HG03571 (cell line): Measurements from ENCODE around the gene TASP1.

Source experiments
- ATAC-seq: cut with Tn5 transposase; IDR thresholded peaks from one replicate; pipeline ENCODE4 v1.9.1; 2021; ENCODE audit not compliant: unreplicated experiment

TASP1 gene

GRCh38 chr20:13574071-13574470 is 64.7 kb downstream of the TASP1 start:
- ATAC-seq = no peak

DNA sequence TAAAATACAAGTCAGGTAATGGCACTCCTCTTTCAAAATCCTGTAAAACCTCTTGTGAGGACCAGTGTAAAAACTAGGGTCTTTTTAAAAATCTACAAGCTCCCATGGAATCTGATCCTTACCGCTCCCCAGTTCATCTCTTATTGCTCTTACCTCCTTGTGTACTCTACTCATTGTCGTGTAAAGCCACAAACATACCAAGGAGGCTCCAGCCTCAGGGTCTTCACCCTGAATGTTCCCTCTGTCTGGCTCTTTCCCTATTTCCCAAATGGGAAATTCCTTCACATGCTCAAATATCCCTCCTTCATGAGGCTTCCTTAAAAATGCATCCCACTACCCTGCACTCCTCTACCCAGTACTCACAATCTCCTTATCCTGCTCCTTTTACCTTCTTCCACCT is 67.1 kb downstream of the TASP1 start:
- ATAC-seq = no peak

DNA sequence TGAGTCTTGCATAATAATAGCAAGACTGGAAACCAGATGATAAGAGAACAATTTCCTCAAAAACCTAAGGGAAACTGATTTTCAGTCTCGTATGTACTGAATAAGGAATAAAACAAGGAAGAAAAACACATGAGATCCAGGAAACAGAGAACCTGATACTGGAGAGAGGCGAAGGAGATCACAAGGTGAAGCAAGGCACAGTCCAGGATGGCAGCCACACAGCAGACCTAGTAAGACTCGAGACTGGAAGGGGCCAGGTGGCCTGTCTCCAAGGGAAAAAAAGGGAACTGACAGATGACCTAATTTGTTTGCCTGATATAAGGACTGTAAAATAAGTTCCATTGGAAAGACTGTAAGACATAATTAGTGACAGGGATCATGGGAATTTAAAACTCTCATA is 71.1 kb downstream of the TASP1 start:
- ATAC-seq = no peak

DNA sequence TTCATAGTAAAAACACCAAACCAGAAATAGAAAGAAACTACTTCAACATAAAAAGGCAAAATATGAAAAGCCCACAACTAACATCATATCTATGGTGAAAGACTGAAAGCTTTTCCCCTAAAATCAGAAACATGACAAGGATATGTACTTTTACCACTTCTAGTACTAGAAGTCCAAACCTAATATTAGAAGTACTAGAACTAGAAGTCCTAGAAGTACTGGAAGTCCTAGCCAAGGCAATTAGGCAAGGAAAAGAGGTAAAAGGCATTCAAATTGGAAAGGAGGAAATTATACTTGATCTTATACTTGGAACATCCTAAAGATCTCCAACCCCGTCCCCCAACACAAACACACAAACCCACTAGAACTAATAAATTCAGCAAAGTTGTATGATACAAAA is 74.9 kb downstream of the TASP1 start:
- no peak for ATAC-seq

DNA sequence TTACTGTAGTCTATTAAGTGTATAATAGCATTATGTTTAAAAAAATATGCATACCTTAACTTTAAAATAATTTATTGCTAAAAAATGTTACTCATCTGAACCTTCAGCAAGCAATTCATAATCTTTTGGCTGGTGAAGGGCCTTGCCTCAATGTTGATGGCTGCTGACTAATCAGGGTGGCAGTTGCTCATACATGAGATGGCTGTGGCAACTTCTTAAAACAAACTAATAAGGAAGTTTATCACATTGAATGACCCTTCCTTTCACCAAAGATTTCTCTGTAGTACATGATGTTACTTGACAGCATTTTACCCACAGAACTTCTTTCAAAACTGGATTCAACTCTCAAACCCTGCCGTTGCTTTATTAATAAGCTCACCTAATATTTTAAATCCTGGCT is 84.0 kb downstream of the TASP1 start:
- no peak for ATAC-seq

GRCh38 chr20:13554076-13554475 is 84.7 kb downstream of the TASP1 start:
- no peak for ATAC-seq

DNA sequence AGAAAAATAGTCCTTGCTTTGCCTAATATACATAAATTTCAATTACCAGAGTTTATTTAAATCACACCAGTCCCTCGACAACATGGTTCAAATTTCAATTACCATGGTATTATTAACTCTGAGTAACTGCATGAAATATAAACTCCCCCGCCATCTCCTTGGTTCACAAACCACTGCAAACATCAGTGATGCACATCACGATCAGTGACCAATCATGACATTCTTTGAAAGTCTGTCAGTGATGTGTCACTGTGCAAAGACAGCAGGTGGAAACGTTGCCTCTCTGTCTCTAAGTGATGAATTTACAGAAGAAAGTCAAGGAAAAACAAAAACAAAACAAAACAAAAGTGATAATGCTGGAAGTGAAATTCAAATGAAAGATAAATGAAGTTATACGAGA is 86.7 kb downstream of the TASP1 start:
- ATAC-seq = no peak

DNA sequence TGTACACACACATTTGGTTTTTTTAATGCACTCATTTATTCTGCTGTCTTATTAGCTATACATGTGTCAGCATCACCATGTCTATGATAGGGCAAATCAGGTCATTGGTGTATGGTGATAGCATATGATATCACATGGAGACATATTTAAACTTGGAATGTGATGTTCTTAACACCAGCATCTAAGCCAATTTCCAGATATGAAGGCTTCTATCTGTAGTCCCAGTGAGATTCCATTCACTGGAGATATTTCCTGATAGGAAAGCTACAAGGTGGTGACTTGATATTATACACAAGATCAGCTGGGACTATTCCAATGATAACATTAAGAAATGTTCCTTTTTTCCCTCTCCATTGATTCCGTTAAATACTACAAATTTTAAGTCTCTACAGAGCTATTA is 89.3 kb downstream of the TASP1 start:
- no peak for ATAC-seq

DNA sequence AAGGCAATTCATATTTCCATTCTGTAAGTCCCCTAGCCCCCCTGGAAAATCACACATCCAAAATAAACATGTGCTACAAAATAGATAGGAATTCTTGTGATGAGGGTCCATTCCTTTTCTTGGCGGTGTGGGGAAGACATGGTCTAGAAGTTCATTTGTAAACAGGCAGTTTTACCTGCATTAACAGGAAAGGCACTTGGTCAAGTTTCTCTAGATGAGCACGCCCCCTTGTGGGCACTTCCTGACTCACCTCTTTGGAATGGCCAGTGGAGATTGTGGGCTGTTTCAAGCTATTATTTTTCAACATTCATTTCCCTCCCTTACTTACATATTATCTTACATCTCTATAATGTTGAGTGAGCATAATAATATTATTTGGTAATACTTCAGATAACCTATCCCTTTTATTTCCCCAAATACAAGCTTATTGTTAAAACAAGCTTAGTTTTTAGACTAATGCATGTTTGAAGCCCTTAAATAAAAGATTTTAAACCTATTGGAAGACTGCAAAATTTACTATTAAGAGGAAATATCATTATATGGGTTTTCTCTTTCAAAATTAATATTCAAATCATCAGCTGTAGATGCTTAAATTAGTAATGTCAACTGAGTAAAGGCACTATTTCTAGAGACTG is 92.1 kb downstream of the TASP1 start:
- peak; percentile 79 for ATAC-seq

DNA sequence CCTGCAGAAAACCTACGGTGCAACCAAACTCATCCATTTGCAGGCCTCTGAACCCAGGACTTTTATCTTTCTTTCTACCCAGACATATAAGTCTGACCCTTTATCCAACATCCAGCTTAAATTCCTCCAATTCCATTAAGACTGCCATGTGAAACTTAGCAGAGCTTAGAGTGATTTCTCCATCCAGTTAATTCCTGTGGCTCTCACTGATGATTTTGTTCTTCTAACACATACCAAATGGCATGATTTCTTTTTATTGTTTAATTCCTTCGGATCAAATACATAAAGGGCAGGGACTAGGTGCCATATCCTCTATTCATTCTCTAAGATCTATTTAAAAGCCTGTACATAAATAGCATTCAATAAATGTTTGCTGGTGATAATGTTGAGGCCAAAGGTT is 92.9 kb downstream of the TASP1 start:
- ATAC-seq = no peak

DNA sequence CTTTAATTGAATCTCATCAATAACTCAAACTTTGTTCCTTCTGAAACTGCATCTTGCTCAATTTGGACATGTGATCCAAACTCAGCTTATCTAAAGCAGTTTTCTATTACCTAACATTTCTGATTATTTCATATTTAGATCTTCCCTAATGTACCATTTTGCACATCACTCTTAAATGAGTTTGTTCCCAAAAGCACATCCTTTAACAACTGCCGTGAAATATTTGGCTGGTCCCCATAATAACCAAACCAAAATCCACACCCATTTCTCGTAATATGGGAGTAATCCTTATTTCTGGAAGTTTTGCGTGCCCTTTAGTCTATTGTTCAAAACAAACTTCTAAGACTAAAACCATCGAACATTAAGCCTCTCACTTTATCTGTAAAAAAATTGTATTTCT is 94.9 kb downstream of the TASP1 start:
- no peak for ATAC-seq

GRCh38 chr20:13535627-13536026 is 103.1 kb downstream of the TASP1 start:
- no peak for ATAC-seq

DNA sequence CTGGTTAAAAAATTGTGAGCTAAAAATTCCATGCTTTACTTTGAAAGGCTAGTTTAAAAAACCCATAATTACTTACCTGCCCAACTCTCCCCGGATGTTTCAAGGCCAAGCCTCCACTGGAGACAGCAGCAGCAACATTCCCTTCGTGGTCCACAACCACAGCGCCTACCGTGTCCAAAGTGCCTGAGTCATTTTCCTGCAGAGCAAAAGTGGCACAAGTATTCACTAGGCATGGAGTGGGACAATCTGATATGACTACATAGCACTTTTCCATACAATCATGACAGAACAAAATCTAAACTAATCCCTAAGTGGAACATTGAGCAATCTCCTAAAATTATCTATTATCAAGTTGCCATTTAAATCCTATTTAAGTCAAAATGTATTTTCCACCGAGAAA is 104.8 kb downstream of the TASP1 start:
- ATAC-seq = no peak

DNA sequence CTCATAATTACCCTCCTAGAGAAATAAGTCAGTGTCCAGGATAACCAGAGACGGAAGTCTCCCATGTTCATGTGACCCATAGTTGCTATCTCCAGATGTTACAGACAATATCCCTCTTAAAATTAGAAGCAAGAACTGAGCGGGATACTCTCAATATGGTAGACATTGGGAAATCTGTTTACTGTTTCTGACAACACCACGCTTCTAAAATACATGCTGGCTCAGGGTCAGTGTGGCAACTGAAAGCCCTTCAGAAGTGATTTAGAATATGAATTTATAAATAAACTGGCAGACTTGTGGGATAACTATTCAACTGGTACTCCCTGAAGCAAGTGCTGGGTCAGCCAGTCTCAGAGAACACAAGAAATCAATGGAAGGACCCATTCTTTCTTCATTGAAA is 108.6 kb downstream of the TASP1 start:
- no peak for ATAC-seq

DNA sequence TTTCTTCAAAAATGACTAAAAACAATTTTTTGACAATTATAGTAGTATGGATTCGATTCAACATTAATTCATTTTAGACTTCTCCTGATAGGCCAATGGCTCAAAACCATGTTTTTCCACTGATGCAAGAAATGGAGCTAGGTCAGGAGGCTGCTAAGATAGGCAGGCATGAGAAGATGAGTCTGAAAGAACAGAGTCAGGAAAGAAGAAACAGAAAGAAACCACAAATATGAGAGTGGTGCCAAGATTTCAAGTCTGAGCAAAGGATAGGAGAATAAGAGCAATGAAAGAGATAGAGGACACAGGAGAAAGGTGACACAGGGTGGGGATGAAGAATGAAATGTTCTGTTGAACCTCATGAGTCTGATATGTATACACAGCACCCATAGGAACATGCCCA is 112.2 kb downstream of the TASP1 start:
- ATAC-seq = no peak

DNA sequence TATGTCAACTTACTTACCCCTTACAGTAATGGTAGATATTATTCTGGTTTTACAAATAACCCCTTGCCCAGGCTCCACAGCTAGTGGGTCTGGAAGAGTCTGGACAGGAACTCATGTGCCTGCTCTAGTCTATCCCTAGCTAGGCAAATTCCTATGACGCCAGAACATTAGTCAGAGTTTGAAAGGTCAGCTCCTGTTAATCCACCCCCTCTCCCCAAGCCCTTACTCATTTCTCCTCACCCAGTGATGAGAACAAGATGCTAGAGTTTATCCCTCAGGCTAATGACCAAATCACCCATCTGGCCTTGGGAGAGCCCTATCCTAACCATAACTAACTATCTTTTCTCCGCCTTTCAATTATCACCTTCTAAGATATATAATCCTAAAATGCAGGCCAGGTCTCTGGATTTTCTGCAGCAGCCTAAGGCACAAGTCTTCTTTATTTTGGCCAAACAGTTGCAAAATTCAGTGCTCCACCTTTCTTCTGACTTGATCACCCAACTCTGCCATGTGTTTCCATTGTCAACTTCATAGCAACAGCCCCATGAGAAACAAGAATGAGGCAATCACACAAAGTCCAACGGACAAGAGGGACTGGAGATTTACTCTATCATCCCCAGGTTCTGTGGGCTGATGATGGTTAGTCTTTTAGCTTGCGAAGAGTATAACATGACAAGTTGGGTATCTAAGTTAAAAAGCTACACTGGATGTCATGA is 113.3 kb downstream of the TASP1 start:
- no peak for ATAC-seq

GRCh38 chr20:13524339-13524738 is 114.4 kb downstream of the TASP1 start:
- no peak for ATAC-seq

DNA sequence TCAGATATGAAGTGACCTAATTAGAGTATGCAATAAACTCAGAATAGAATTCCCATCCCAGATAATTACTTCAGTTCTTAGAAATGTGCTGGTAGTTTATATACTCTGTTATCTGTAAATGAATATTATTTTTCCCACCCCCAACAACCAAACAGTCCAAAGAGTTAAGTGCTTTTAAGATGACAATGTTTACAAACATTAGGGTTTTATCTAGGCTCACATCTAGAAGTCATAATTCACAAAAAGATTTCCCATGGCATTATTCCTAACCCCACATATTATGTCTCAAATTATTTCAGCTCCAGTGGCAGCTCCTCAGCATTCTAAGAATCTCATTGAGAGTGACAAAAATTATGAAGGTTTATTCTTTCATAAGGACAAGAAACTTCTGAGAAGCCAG is 120.9 kb downstream of the TASP1 start:
- ATAC-seq = no peak

GRCh38 chr20:13515796-13516558 is 122.8 kb downstream of the TASP1 start:
- ATAC-seq = no peak

DNA sequence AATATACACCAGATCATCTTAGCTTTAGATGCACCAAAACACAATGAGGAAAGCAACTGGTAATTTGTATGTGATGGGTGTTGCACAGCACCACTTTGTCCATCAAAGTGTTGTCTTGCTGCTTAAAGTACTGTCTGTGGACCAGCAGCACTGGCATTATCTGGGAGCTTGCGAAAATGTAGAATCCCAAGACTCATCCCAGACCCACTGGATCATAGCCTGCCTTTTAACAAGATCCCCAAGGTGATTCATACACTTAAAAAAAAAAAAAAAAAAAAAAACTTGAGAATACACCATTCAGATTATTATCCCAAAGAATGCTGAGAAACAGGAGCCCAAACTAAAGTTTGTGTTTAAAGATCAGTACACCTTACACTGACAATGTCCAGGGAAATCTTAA is 123.4 kb downstream of the TASP1 start:
- no peak for ATAC-seq

DNA sequence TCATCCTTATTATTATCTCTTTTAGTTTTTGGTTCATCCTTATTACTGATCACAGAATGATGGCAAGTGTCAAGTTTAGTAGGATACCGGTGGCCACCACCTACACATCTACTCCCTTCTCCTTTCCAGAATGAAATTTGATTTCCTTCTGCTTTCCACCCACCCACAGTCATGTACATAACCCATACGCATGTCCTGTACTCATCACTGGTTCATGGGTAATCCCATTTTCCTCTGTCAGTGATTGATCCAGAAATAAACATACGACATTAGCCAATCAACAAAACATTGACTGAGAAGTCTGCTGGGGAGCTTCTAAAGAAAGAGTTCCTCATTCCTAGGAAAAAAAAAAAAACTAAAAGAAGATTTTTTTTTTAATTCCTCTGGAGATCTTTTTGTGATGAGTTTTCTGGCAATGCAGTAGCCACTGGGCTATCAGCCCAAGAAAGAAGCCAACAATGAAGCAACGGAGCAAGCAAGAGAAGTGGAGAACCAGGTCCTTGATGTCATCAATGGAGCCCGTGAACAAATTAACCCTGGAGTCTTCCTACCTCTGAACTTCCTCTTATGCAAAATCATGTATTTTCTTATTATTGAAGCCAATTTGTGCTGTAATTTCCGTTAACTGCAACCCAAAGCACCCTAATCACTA is 127.8 kb downstream of the TASP1 start:
- no peak for ATAC-seq

- no peak for ATAC-seq
Measured at GRCh38 chr20:13507646-13508045, 131.1 kb downstream of the TASP1 start.
